GM19099 (cell line): ENCODE results near the gene FNIP1.

ENCODE experiments used
- POLR2A ChIP-seq: IDR thresholded peaks from 3 replicates; pipeline ENCODE4 v1.6.1; 2011; ENCODE audit warnings: low read depth; ENCODE audit not compliant: insufficient read length; ENCODE audit errors: extremely low read depth

FNIP1 gene

GRCh38 chr5:131745703-131746102 lies 51.1 kb downstream of the FNIP1 start:
- TF ChIP-seq POLR2A: no peak

GRCh38 chr5:131745155-131745554 lies 51.7 kb downstream of the FNIP1 start:
- no peak for TF ChIP-seq POLR2A

- TF ChIP-seq POLR2A: no peak
These were observed 56.3 kb downstream of the FNIP1 start for GRCh38 chr5:131740477-131740876.

- no peak for TF ChIP-seq POLR2A
These were observed 61.4 kb downstream of the FNIP1 start for GRCh38 chr5:131735393-131735792.

- no peak for TF ChIP-seq POLR2A
These were observed 76.1 kb downstream of the FNIP1 start for GRCh38 chr5:131720714-131721113.

- TF ChIP-seq POLR2A: no peak
These were observed 77.3 kb downstream of the FNIP1 start for GRCh38 chr5:131719564-131719963.

- TF ChIP-seq POLR2A: no peak
These were observed 78.3 kb downstream of the FNIP1 start for GRCh38 chr5:131718487-131719014.

GRCh38 chr5:131716650-131717049 lies 80.2 kb downstream of the FNIP1 start:
- TF ChIP-seq POLR2A: no peak

- no peak for TF ChIP-seq POLR2A
These were observed 86.4 kb downstream of the FNIP1 start for GRCh38 chr5:131710391-131710790.

GRCh38 chr5:131709043-131709442 lies 87.8 kb downstream of the FNIP1 start:
- no peak for TF ChIP-seq POLR2A

- TF ChIP-seq POLR2A: no peak
These were observed 90.5 kb downstream of the FNIP1 start for GRCh38 chr5:131706281-131706680.

- no peak for TF ChIP-seq POLR2A
These were observed 101.9 kb downstream of the FNIP1 start for GRCh38 chr5:131694926-131695325.

- no peak for TF ChIP-seq POLR2A
These were observed 102.9 kb downstream of the FNIP1 start for GRCh38 chr5:131693894-131694293.

GRCh38 chr5:131685516-131686171 lies 111.2 kb downstream of the FNIP1 start:
- no peak for TF ChIP-seq POLR2A

GRCh38 chr5:131684595-131684994 lies 112.2 kb downstream of the FNIP1 start:
- no peak for TF ChIP-seq POLR2A

GRCh38 chr5:131684051-131684450 lies 112.8 kb downstream of the FNIP1 start:
- TF ChIP-seq POLR2A: no peak

GRCh38 chr5:131682826-131683225 lies 114.0 kb downstream of the FNIP1 start:
- TF ChIP-seq POLR2A: no peak
